Endodermal cell (in vitro differentiated cells): ENCODE data around the gene ANKS1B. TPM values are rescaled to one million over a fixed set of nuclear protein-coding genes. Genes with fewer than 3 reads are reported as not detected.

Source experiments
- DNase-seq: peaks from one replicate; pipeline ENCODE4 v3.0.0-alpha.2; 2017
- H3K27ac ChIP-seq: 2 replicates; pipeline ENCODE4 v1.5.1; 2013; ENCODE audit warnings: mild to moderate bottlenecking, low read depth, low read length, moderate library complexity
- H3K27me3 ChIP-seq: 2 replicates; pipeline ENCODE4 v1.6.1; 2013; ENCODE audit warnings: mild to moderate bottlenecking, low read length, moderate library complexity; ENCODE audit not compliant: insufficient read depth, control insufficient read depth, poor library complexity, severe bottlenecking
- H3K36me3 ChIP-seq: 2 replicates; pipeline ENCODE4 v1.7.0; 2013; ENCODE audit warnings: mild to moderate bottlenecking, low read length, moderate library complexity; ENCODE audit not compliant: control insufficient read depth, insufficient read depth
- H3K4me1 ChIP-seq: one replicate; pipeline ENCODE4 v1.7.0; 2013; ENCODE audit warnings: low read length; ENCODE audit not compliant: control insufficient read depth, insufficient read depth
- H3K4me3 ChIP-seq: 2 replicates; pipeline ENCODE4 v1.5.1; 2013; ENCODE audit warnings: mild to moderate bottlenecking, low read length, moderate library complexity
- H3K9ac ChIP-seq: 2 replicates; pipeline ENCODE4 v1.6.1; 2013; ENCODE audit warnings: mild to moderate bottlenecking, low read length, moderate library complexity; ENCODE audit not compliant: poor library complexity, severe bottlenecking; ENCODE audit errors: extremely low read depth
- H3K9me3 ChIP-seq: 2 replicates; pipeline ENCODE4 v1.6.1; 2013; ENCODE audit warnings: mild to moderate bottlenecking, low read length, moderate library complexity; ENCODE audit not compliant: control insufficient read depth
- H3K27ac Mint-ChIP-seq: 2 replicates; pipeline ENCODE4 v1.8.0; 2020; ENCODE audit warnings: mixed read lengths
- H3K27me3 Mint-ChIP-seq: 2 replicates; pipeline ENCODE4 v1.8.0; 2021; ENCODE audit warnings: mild to moderate bottlenecking, mixed read lengths; ENCODE audit not compliant: insufficient read depth
- H3K36me3 Mint-ChIP-seq: 2 replicates; pipeline ENCODE4 v1.8.0; 2020; ENCODE audit warnings: low read depth, mixed read lengths
- H3K4me1 Mint-ChIP-seq: 2 replicates; pipeline ENCODE4 v1.8.0; 2020; ENCODE audit warnings: mixed read lengths
- H3K4me3 Mint-ChIP-seq: 2 replicates; pipeline ENCODE4 v1.8.0; 2020; ENCODE audit warnings: mild to moderate bottlenecking, moderate library complexity, mixed read lengths
- H3K9me3 Mint-ChIP-seq: 2 replicates; pipeline ENCODE4 v1.8.0; 2020; ENCODE audit warnings: mild to moderate bottlenecking, mixed read lengths
- WGBS, 2 experiments: methylation state at CpG; one replicate each; pipeline versions ENCODE4 v1.1.5 to v1.1.7; 2013; ENCODE audit warnings: missing lambda C conversion rate in 2 of 2, mixed read lengths in 1 of 2; ENCODE audit not compliant: insufficient coverage in 1 of 2, insufficient read length in 1 of 2; 5-methylcytosine and 5-hydroxymethylcytosine counted together
- total RNA-seq, 2 donors: library from RNA; stranded (reverse); fragmentation: NEBNext Ultra II Directional in 1 of 2; extraction: Animal tissue kit (Norgen Biotek cat#: 25700) in 1 of 2; gene quantifications; 2 replicates in 1 of 2; 3 replicates in 1 of 2; pipeline ENCODE4 v1.2.1, GENCODE V29; 2021
- TF ChIP-seq, protein P1 (sequence below): fragments of 200-600 bp; sonication (generic); conservative IDR thresholded peaks from 2 replicates; pipeline ENCODE4 v1.5.0; 2021; ENCODE audit warnings: antibody characterized with exemption, mild to moderate bottlenecking

Gene ANKS1B
- total RNA-seq, 2 donors from 2014 or later: 28.5 to 65.8 TPM

DNA sequence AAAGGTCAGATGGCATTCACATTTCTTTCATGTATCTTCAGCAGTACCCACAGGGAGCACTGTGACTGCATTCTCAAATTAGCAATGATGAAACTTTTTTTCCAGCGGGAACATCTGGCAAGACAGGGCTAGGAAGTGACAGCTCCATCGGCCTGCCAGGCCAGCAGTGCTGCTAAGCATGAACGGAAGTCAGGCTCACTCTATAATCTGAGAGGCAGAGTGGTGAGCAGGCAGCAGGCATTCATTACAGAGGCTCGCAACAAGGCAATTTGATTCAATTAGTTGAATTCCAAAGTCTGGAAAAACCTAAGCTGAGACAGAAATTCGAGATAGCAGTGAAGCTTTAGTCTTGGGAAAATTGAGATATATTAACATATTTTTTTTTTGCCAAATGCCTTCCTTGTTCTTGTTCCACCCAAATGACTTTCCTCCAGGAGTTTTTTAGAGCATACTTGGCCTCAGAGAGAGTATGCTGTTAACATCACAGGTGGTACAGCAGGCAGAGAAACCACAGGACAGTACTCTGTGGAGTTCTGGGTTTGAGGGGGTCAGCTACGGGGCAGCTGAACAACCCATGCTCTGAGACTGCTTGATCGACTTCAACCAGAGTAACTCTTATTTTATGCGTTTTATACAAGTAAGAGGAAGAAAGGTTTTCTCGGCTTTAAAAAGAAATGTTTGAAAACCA, 924.8 kb downstream of the ANKS1B start:
- 61 to 83% methylated on average over 5 to 9 of the region's 9 CpGs for WGBS, 2 experiments
- peaks cover 46% of the 10 kb centered on the region for H3K27me3 Mint-ChIP-seq
- no peak for DNase-seq
- Histone ChIP-seq H3K9me3 (no peaks in the 10 kb centered on the region), H3K36me3 (no peaks in the 10 kb centered on the region), H3K4me1 (no peaks in the 10 kb centered on the region), H3K27me3 (peaks cover 58% of the 10 kb centered on the region), H3K27ac (peak overlapping the region; percentile 19), H3K9ac (no peak overlapping the region), H3K4me3 (no peak overlapping the region)
- TF ChIP-seq, protein P1, sequence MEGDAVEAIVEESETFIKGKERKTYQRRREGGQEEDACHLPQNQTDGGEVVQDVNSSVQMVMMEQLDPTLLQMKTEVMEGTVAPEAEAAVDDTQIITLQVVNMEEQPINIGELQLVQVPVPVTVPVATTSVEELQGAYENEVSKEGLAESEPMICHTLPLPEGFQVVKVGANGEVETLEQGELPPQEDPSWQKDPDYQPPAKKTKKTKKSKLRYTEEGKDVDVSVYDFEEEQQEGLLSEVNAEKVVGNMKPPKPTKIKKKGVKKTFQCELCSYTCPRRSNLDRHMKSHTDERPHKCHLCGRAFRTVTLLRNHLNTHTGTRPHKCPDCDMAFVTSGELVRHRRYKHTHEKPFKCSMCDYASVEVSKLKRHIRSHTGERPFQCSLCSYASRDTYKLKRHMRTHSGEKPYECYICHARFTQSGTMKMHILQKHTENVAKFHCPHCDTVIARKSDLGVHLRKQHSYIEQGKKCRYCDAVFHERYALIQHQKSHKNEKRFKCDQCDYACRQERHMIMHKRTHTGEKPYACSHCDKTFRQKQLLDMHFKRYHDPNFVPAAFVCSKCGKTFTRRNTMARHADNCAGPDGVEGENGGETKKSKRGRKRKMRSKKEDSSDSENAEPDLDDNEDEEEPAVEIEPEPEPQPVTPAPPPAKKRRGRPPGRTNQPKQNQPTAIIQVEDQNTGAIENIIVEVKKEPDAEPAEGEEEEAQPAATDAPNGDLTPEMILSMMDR: no peak
- no peaks in the 10 kb centered on the region for H3K36me3 Mint-ChIP-seq
- H3K4me3 Mint-ChIP-seq: no peak overlapping the region
- H3K27ac Mint-ChIP-seq: no peak overlapping the region
- no peaks in the 10 kb centered on the region for H3K4me1 Mint-ChIP-seq
- no peaks in the 10 kb centered on the region for H3K9me3 Mint-ChIP-seq

DNA sequence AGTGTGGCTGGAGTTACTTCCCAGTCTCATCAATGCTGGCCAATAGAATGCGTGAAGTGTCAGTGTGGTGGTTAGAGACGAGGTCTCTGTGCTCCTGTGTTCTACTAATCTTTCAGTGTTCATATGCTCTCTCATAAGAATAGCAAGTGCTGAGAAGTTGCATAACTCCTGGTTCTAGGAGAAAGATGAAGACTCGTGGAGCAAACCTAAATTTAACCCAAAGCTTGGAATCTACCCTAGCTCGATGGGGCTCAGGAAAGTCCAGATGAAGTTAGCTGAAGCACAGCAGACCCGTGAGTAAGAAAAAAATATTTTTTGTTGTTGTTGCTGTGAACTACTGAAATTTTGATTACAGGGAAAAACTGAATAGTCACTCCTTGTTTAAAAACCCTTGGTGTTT, 927.1 kb downstream of the ANKS1B start:
- no peak for DNase-seq
- no peak overlapping the region for H3K27ac Mint-ChIP-seq
- H3K9me3 Mint-ChIP-seq: no peaks in the 10 kb centered on the region
- TF ChIP-seq, protein P1: no peak
- H3K4me3 Mint-ChIP-seq: no peak overlapping the region
- WGBS, 2 experiments: 91 to 92% methylated on average over 1 to 5 of the region's 5 CpGs
- H3K36me3 ChIP-seq: no peaks in the 10 kb centered on the region
- no peaks in the 10 kb centered on the region for H3K4me1 Mint-ChIP-seq
- H3K27ac ChIP-seq: no peak overlapping the region
- no peak overlapping the region for H3K9ac ChIP-seq
- no peaks in the 10 kb centered on the region for H3K36me3 Mint-ChIP-seq
- H3K4me3 ChIP-seq: no peak overlapping the region
- H3K27me3 ChIP-seq: peaks cover 36% of the 10 kb centered on the region
- H3K9me3 ChIP-seq: no peaks in the 10 kb centered on the region
- H3K27me3 Mint-ChIP-seq: peaks cover 23% of the 10 kb centered on the region
- H3K4me1 ChIP-seq: no peaks in the 10 kb centered on the region

DNA sequence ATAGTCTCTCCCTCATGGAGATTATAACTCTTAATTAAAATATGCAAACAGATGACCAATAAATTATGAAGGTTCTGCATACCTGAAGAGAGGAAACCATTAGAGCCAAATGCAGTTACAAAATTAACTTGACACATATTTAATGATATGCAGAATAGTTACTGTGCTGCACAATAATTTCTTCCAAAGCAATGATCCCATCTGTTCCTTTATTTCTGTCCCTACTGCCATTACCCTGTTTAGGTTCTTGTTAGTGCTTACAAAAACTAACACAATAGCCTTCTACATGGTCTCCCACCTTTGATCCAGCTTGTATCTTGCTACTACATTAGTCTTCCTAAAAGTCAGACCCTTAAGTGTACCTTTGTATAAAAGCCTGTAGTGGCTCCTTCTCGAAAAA, 928.5 kb downstream of the ANKS1B start:
- no peaks in the 10 kb centered on the region for H3K36me3 ChIP-seq
- no peaks in the 10 kb centered on the region for H3K9me3 ChIP-seq
- Mint-ChIP-seq H3K4me1 (no peaks in the 10 kb centered on the region), H3K27ac (no peak overlapping the region), H3K36me3 (no peaks in the 10 kb centered on the region), H3K4me3 (no peak overlapping the region), H3K27me3 (peaks cover 8% of the 10 kb centered on the region), H3K9me3 (no peaks in the 10 kb centered on the region)
- no peak overlapping the region for H3K4me3 ChIP-seq
- no peak for DNase-seq
- no peaks in the 10 kb centered on the region for H3K4me1 ChIP-seq
- 89 to 100% methylated on average over 1 of the region's 1 CpG for WGBS, 2 experiments
- TF ChIP-seq, protein P1: no peak
- no peak overlapping the region for H3K27ac ChIP-seq
- no peak overlapping the region for H3K9ac ChIP-seq
- H3K27me3 ChIP-seq: peaks cover 21% of the 10 kb centered on the region
